GM23248 (cell line): Measurements from ENCODE around the gene ANO2.

Experiments
- EZH2 ChIP-seq: fragments of 200-600 bp; sonication (generic); IDR thresholded peaks from 2 replicates; pipeline ENCODE4 v1.6.1; 2018; ENCODE audit warnings: antibody characterized with exemption, mild to moderate bottlenecking; ENCODE audit not compliant: insufficient read depth, poor library complexity, severe bottlenecking
- EZH2phosphoT487 ChIP-seq: fragments of 200-600 bp; sonication (generic); IDR thresholded peaks from 2 replicates; pipeline ENCODE4 v1.6.1; 2018; ENCODE audit warnings: antibody characterized with exemption, moderate library complexity, mild to moderate bottlenecking, low read depth; ENCODE audit not compliant: insufficient read depth

- no peak for TF ChIP-seq EZH2
- TF ChIP-seq EZH2phosphoT487 = no peak
These were observed 42.3 kb downstream of the ANO2 start for GRCh38 chr12:5902736-5903135.
